Ovary (tissue), 3 donors: Measurements from ENCODE around the gene GSTM3.
"Not testable (repeated sequence)": the region's sequence is repeated elsewhere in the genome, so short reads cannot be mapped to it uniquely, and the experiment has no call there.

Experiments
- CTCF ChIP-seq, 3 donors: fragments of 450-650 bp in 2 of 3; fragments of 200-600 bp in 1 of 3; IDR thresholded peaks; one replicate each; pipeline versions ENCODE4 v1.5.1 to v1.8.0; 2016 to 2022; ENCODE audit warnings: antibody characterized with exemption in 3 of 3, mild to moderate bottlenecking in 1 of 3
- EP300 ChIP-seq: sonication (generic); formaldehyde crosslinking; IDR thresholded peaks from one replicate; pipeline ENCODE4 v1.6.1; 2017; ENCODE audit warnings: antibody characterized with exemption
- donor health status: DM: no; HTN: no; CAD: no.

DNA sequence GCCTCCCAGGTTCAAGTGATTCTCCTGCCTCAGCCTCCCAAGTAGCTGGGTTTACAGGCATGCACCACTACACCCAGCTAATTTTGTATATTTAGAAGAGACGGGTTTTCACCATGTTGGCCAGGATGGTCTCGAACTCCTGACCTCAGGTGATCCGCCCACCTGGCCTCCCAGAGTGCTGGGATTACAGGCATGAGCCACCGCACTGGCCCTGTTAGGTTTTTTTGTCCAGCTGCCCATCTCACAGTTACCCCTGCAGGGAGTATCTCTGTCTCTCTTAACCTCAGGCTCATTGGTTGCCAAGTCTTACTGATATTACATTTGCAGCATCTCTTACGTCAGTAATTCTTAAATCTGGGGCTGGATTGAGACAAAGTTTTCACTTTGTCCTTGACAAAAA is 15.5 kb upstream of the GSTM3 start:
- TF ChIP-seq CTCF (IDR thresholded peaks at IDR 0.05); EP300: not testable (repeated sequence)
